Mesendoderm (in vitro differentiated cells): ENCODE measurements around the gene ANKRD53.

ENCODE experiments used
- DNase-seq: peaks from one replicate; pipeline ENCODE4 v3.0.0; 2013
- H2AK5ac ChIP-seq: 2 replicates; pipeline ENCODE4 v1.6.1; 2013; ENCODE audit warnings: low read length, inconsistent platforms
- H2BK120ac ChIP-seq: 2 replicates; pipeline ENCODE4 v1.6.1; 2013; ENCODE audit warnings: low read depth, mild to moderate bottlenecking, low read length, moderate library complexity, mixed read lengths
- H2BK15ac ChIP-seq: replicated peaks from 2 replicates; pipeline ENCODE4 v1.6.1; 2013; ENCODE audit warnings: low read depth, mild to moderate bottlenecking, moderate library complexity
- H2BK5ac ChIP-seq: 2 replicates; pipeline ENCODE4 v1.6.1; 2013; ENCODE audit warnings: low read length, inconsistent platforms
- H3K18ac ChIP-seq: 2 replicates; pipeline ENCODE4 v1.6.1; 2013; ENCODE audit warnings: mild to moderate bottlenecking, low read length, mixed read lengths
- H3K23ac ChIP-seq: one replicate; pipeline ENCODE4 v1.6.1; 2013; ENCODE audit warnings: low read length
- H3K27ac ChIP-seq: 2 replicates; pipeline ENCODE4 v1.5.1; 2013; ENCODE audit warnings: low read depth, mild to moderate bottlenecking, inconsistent platforms, low read length, moderate library complexity
- H3K27me3 ChIP-seq: 2 replicates; pipeline ENCODE4 v1.6.1; 2013; ENCODE audit warnings: low read length, control low read depth, mild to moderate bottlenecking, inconsistent platforms; ENCODE audit not compliant: insufficient read depth, poor library complexity
- H3K36me3 ChIP-seq: 2 replicates; pipeline ENCODE4 v1.6.1; 2013; ENCODE audit warnings: low read length, inconsistent platforms; ENCODE audit not compliant: control insufficient read depth, insufficient read depth
- H3K4ac ChIP-seq: one replicate; pipeline ENCODE4 v1.6.1; 2013; ENCODE audit warnings: low read depth, mild to moderate bottlenecking, low read length, moderate library complexity
- H3K4me1 ChIP-seq: 2 replicates; pipeline ENCODE4 v1.6.1; 2013; ENCODE audit warnings: low read depth, low read length, inconsistent platforms; ENCODE audit not compliant: control insufficient read depth
- H3K4me2 ChIP-seq: 2 replicates; pipeline ENCODE4 v1.6.1; 2013; ENCODE audit warnings: low read length
- H3K4me3 ChIP-seq: 2 replicates; pipeline ENCODE4 v1.5.1; 2013; ENCODE audit warnings: mild to moderate bottlenecking, low read length
- H3K56ac ChIP-seq: one replicate; pipeline ENCODE4 v1.6.1; 2013; ENCODE audit warnings: low read length
- H3K79me1 ChIP-seq: 2 replicates; pipeline ENCODE4 v1.6.1; 2013; ENCODE audit warnings: low read length, inconsistent platforms
- H3K79me2 ChIP-seq: 2 replicates; pipeline ENCODE4 v1.6.1; 2013; ENCODE audit warnings: mild to moderate bottlenecking, low read length; ENCODE audit not compliant: control insufficient read depth, insufficient read depth
- H3K9ac ChIP-seq: 2 replicates; pipeline ENCODE4 v1.6.1; 2013; ENCODE audit warnings: low read length, inconsistent platforms
- H4K5ac ChIP-seq: one replicate; pipeline ENCODE4 v1.6.1; 2013; ENCODE audit warnings: low read length
- H4K8ac ChIP-seq: one replicate; pipeline ENCODE4 v1.6.1; 2013; ENCODE audit warnings: low read depth, mild to moderate bottlenecking, control low read depth, low read length, moderate library complexity
- WGBS: extraction: QIAGEN DNeasy Blood & Tissue Kit; methylation state at CpG from one replicate; pipeline ENCODE4 v1.1.7; 2013; ENCODE audit warnings: low lambda C conversion rate, missing lambda C conversion rate; ENCODE audit not compliant: insufficient coverage; ENCODE audit errors: extremely low coverage; 5-methylcytosine and 5-hydroxymethylcytosine counted together

ANKRD53 gene

DNA sequence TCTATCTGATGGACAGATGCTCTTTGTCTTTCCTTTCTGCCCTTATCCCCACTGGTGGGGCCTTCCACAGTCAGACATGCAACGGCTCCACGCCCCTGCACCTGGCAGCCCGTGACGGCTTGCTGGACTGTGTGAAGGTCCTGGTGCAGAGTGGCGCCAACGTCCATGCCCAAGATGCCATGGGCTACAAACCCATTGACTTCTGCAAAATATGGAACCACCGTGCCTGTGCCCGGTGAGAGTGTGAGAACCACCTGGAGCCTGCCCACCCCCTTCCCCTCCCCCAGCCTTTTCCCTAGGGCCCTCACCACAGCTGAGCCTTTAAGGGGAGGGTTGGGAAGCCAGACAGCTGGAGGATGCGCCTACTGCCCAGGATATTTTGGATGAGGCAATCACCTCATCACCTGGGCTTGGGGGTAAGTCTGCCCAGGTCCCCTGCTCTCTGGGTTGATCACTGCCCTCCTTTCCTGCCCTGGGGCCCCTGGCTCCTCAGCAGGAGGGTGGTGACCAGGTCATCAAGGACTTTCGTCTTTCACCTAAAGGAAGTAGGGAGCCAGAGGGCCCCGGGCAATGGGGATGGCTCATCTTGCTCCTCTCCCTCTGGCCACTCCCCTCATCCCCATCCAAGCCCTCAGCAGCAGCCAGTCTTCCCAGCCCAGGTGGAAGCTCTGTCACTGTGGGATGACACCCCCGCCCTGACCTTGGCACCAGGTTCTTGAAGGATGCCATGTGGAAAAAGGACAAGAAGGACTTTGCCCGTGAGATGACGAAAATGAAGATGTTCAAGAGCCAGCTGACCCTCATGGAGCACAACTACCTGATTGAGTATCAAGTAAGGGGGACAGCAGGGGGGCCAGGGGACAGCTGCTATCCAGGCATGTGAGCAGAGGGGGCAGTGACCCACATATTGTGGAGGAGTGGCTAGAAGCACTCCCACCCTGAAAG lies 3.7 kb downstream of the ANKRD53 start:
- H3K79me1 ChIP-seq: no peaks in the 10 kb centered on the region
- no peak overlapping the region for H3K56ac ChIP-seq
- no peak overlapping the region for H3K4ac ChIP-seq
- no peak overlapping the region for H3K9ac ChIP-seq
- H3K18ac ChIP-seq: no peak overlapping the region
- no peak overlapping the region for H2BK120ac ChIP-seq
- no peak overlapping the region for H4K8ac ChIP-seq
- no peak overlapping the region for H2BK5ac ChIP-seq
- H3K4me1 ChIP-seq: no peaks in the 10 kb centered on the region
- no peak overlapping the region for H2AK5ac ChIP-seq
- H3K23ac ChIP-seq: no peak overlapping the region
- H3K36me3 ChIP-seq: no peaks in the 10 kb centered on the region
- H3K4me2 ChIP-seq: no peak overlapping the region
- H4K5ac ChIP-seq: no peak overlapping the region
- no peak overlapping the region for H3K27ac ChIP-seq
- WGBS: no CpG with 5 or more reads among the region's 14 CpGs
- no peak overlapping the region for H2BK15ac ChIP-seq
- no peak overlapping the region for H3K4me3 ChIP-seq
- no peaks in the 10 kb centered on the region for H3K27me3 ChIP-seq
- no peak for DNase-seq
- no peaks in the 10 kb centered on the region for H3K79me2 ChIP-seq

DNA sequence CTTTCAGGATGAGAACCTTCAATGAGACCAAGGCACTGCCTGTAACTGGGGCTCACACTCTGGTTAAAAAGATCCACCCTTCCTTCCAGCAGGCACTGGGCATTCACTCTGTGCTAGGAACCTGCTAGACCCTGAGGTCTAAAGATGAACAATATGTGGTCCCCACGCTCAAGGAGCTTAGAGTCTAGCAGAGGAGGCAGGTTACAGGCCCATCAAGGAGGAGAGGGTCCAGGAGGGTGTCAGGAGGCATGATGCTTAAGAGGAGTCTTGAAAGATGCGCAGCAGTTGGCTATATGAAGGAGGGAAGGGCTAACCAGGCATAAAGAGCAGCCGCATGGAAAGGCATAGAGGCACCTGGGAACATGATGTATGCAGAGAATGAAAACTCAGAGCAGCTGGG lies 4.5 kb downstream of the ANKRD53 start:
- H3K23ac ChIP-seq: no peak overlapping the region
- no peaks in the 10 kb centered on the region for H3K36me3 ChIP-seq
- H3K4ac ChIP-seq: no peak overlapping the region
- no peaks in the 10 kb centered on the region for H3K27me3 ChIP-seq
- no peak overlapping the region for H3K4me2 ChIP-seq
- H3K4me1 ChIP-seq: no peaks in the 10 kb centered on the region
- H3K9ac ChIP-seq: no peak overlapping the region
- H4K5ac ChIP-seq: no peak overlapping the region
- no peak overlapping the region for H3K27ac ChIP-seq
- no peak overlapping the region for H2AK5ac ChIP-seq
- no peak for DNase-seq
- H2BK120ac ChIP-seq: no peak overlapping the region
- no peak overlapping the region for H3K56ac ChIP-seq
- no peak overlapping the region for H4K8ac ChIP-seq
- H3K18ac ChIP-seq: no peak overlapping the region
- H2BK15ac ChIP-seq: no peak overlapping the region
- no peaks in the 10 kb centered on the region for H3K79me2 ChIP-seq
- H3K4me3 ChIP-seq: no peak overlapping the region
- no CpG with 5 or more reads among the region's 3 CpGs for WGBS
- H2BK5ac ChIP-seq: no peak overlapping the region
- no peaks in the 10 kb centered on the region for H3K79me1 ChIP-seq

GRCh38 chr2:70983506-70984227 lies 5.2 kb downstream of the ANKRD53 start:
- no peak overlapping the region for H2BK120ac ChIP-seq
- H4K5ac ChIP-seq: no peak overlapping the region
- H3K56ac ChIP-seq: no peak overlapping the region
- no peaks in the 10 kb centered on the region for H3K27me3 ChIP-seq
- H3K4ac ChIP-seq: no peak overlapping the region
- no peak overlapping the region for H2AK5ac ChIP-seq
- no peak overlapping the region for H3K4me3 ChIP-seq
- no peaks in the 10 kb centered on the region for H3K79me2 ChIP-seq
- no peak overlapping the region for H3K4me2 ChIP-seq
- no CpG with 5 or more reads among the region's 8 CpGs for WGBS
- H3K27ac ChIP-seq: no peak overlapping the region
- H3K23ac ChIP-seq: no peak overlapping the region
- DNase-seq: no peak
- H2BK15ac ChIP-seq: no peak overlapping the region
- no peak overlapping the region for H2BK5ac ChIP-seq
- H3K4me1 ChIP-seq: no peaks in the 10 kb centered on the region
- H3K79me1 ChIP-seq: no peaks in the 10 kb centered on the region
- H4K8ac ChIP-seq: no peak overlapping the region
- no peak overlapping the region for H3K9ac ChIP-seq
- H3K18ac ChIP-seq: no peak overlapping the region
- no peaks in the 10 kb centered on the region for H3K36me3 ChIP-seq

DNA sequence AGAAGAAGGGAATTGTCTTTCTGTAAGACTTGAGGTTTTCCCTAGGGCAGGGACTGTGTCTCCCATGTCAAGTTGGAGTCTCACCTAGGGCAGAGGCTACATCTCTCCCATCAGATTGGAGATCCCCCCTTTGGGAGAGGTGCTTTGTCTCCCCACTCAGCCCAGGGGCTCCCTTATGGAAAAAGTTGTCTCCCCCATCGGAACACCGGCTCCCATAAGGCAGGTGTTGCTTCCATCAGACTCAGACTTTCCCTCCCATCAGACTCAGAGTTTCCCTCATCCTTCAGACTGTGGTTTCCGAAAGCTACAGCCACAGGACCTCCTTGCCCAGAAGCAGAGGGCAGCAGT lies 5.8 kb downstream of the ANKRD53 start:
- Histone ChIP-seq H3K23ac (no peak overlapping the region), H3K4me2 (no peak overlapping the region), H3K79me1 (no peaks in the 10 kb centered on the region), H2BK5ac (no peak overlapping the region), H4K5ac (no peak overlapping the region), H3K79me2 (no peaks in the 10 kb centered on the region), H2BK120ac (no peak overlapping the region), H3K9ac (no peak overlapping the region), H3K27ac (no peak overlapping the region), H3K4ac (no peak overlapping the region), H3K36me3 (no peaks in the 10 kb centered on the region), H2BK15ac (no peak overlapping the region), H3K18ac (no peak overlapping the region), H2AK5ac (no peak overlapping the region), H3K4me1 (no peaks in the 10 kb centered on the region), H3K4me3 (no peak overlapping the region), H3K27me3 (no peaks in the 10 kb centered on the region), H4K8ac (no peak overlapping the region), H3K56ac (no peak overlapping the region)
- no CpG with 5 or more reads among the region's 3 CpGs for WGBS
- no peak for DNase-seq

DNA sequence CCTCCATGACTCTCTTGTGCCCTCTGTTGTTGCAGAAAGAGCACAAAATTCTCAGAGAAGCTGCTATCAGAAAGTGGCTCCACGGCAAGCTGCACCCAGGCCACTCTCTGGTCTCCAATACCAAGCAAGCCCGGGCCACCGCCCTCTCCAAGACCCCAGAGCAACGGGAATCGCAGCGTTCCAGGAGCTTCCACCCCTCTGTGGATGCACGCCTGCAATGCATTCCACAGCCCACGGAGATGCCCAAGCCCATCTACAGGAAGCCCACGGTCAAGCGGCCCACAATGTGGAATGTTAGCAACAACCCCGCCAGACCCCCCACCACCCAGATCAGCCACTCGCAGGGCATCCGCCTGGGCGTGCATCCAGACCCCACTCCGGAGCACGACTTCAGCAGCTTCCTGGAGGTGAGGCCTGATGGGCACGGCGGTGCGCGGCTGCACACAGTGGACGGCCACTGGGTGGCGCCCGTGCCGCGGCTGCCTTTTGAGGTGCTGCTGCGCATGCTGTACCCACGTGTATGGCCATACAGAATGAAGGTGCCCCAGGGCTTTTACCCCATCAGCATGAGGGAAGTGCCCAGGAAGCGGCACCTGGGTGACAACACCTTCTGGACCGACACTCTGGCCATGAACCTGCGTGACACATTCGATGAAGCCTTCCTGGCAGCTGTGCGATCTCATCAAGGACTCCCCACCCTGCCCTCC lies 6.3 kb downstream of the ANKRD53 start:
- H2BK15ac ChIP-seq: no peak overlapping the region
- WGBS: no CpG with 5 or more reads among the region's 32 CpGs
- peak; percentile 66 for DNase-seq

More for the DNA sequence above, 6.3 kb downstream of the ANKRD53 start:
- Histone ChIP-seq H2BK5ac (no peak overlapping the region), H4K8ac (no peak overlapping the region), H3K23ac (no peak overlapping the region), H3K18ac (no peak overlapping the region), H3K9ac (peak overlapping the region; percentile 36), H3K4me2 (no peak overlapping the region), H3K36me3 (no peaks in the 10 kb centered on the region), H2BK120ac (no peak overlapping the region), H3K4me1 (no peaks in the 10 kb centered on the region), H3K27ac (no peak overlapping the region), H3K4me3 (no peak overlapping the region), H3K56ac (peak overlapping the region; percentile 50), H3K79me1 (no peaks in the 10 kb centered on the region), H3K4ac (no peak overlapping the region), H3K27me3 (no peaks in the 10 kb centered on the region), H3K79me2 (no peaks in the 10 kb centered on the region), H4K5ac (no peak overlapping the region), H2AK5ac (no peak overlapping the region)
